Measurements from ENCODE around the gene PALB2.
"Not testable (repeated sequence)": the region's sequence is repeated elsewhere in the genome, so short reads cannot be mapped to it uniquely, and the experiment has no call there.

The PALB2 gene

DNA sequence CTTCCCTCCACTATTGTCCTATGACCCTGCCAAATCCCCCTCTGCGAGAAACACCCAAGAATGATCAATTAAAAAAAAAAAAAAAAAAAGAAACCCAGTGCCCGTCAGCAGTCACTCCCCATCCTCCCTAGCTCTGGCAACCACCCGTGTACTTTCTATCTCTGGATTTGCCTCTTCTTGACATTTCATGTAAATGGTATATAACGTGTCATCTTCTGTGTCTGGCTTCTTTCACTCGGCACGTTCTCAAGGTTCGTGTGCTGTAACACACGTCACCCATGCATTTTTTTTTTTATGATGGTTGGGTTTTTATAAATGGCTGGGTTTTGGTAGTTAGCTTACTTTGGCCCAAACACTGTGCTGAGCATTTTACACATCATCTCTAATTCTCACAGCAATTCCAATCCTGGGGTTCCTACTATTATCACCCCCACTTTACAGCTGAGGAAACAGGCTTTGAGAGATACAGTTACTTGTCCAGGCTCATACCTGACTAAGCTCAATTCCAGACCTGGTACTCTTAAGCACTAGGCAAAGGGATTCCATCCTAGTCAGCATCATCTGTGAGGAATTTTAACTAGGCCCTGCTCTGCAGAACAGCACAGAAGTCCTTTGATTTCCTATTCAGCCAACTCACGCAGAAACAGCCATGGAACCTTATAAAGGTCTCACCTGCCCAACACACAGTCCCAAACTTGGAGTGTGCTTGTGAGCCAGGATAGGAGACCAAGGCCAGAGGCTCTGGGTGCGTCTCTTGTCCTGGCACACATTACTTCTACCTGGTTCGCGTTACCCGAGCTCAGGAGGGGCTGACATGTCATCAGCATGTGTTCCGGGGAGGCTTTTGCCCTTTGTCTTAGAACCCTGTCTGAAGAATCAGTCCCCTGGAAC lies 56.7 kb downstream of the PALB2 start:
- DNase-seq (ENCODE audit: low read depth in 2 of 2), result no peak

DNA sequence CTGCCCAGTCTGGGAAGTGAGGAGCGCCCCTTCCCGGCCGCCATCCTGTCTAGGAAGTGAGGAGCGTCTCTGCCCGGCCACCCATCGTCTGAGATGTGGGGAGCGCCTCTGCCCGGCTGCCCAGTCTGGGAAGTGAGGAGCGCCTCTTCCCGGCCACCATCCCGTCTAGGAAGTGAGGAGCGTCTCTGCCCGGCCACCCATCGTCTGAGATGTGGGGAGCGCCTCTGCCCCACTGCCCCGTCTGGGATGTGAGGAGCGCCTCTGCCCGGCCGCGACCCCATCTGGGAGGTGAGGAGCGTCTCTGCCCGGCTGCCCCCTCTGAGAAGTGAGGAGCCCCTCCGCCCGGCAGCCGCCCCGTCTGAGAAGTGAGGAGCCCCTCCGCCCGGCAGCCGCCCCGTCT lies 57.8 kb downstream of the PALB2 start:
- DNase-seq (ENCODE audit: low read depth in 2 of 2), result not testable (repeated sequence)

DNA sequence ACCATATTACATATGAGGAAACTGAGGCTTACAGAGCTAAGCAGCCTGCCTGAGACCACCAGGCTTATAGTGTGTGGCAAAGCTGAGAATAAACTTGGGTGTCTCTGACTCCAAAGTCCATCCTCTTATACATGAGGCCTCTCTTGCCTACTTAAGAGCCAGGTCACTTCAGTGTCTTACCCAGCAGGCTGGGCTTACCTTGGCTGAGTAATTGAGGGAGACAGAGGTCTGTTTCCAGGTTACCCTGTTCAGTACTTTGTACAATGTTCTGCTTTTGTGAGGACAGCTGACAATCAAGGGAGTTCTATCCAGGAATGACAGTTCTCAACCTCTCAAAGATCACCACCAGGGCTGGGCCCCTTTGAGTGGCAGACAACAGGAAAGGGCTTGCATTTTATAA lies 59.3 kb downstream of the PALB2 start:
- no peak for DNase-seq (ENCODE audit: low read depth in 2 of 2)

- DNase-seq (ENCODE audit: low read depth in 2 of 2), result no peak
These were observed 60.7 kb downstream of the PALB2 start for GRCh38 chr16:23580391-23580790.

DNA sequence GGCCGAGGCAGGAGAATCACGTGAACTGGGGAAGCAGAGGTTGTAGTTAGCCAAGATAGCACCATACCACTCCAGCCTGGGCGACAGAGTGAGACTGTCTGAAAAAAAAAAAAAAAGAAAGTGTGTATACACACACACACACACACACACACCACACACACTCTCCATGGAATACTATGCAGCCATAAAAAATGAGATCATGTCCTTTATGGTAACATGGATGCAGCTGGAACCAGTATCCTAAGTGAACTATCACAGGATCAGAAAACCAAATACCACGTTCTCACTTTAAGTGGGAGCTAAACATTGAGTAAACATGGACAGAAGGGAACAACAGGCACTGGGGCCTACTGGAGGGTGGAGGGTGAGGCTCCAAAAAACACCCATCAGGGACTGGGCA lies 61.7 kb downstream of the PALB2 start:
- no peak for DNase-seq (ENCODE audit: low read depth in 2 of 2)

- DNase-seq (ENCODE audit: low read depth in 2 of 2), result no peak
These were observed 62.8 kb downstream of the PALB2 start for GRCh38 chr16:23578101-23578830.

- no peak for DNase-seq (ENCODE audit: low read depth in 2 of 2)
These were observed 63.6 kb downstream of the PALB2 start for GRCh38 chr16:23577493-23577892.

GRCh38 chr16:23575834-23576233 lies 65.3 kb downstream of the PALB2 start:
- no peak for DNase-seq (ENCODE audit: low read depth in 2 of 2)

- DNase-seq (ENCODE audit: low read depth in 2 of 2), result no peak
These were observed 67.3 kb downstream of the PALB2 start for GRCh38 chr16:23573817-23574216.

DNA sequence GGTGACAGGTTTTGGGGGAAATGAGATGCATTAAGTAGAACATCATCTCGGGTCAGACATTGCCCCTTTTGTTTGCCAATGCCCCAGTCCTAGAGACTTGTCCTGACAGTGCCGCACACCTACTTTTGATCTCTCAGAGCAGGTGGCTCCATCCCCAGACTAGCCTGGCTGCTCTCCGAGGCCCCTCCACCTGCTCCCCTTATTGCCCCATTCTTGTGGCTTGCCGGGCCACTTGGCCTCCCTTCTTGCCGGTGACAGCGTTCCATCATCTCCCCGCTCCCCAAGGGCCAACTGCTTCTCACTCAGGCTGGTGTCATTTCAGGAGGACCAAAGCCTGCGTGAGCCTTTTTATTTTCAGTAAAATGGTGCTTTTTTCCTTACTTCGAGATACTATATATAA lies 68.7 kb downstream of the PALB2 start:
- no peak for DNase-seq (ENCODE audit: low read depth in 2 of 2)

GRCh38 chr16:23571895-23572294 lies 69.2 kb downstream of the PALB2 start:
- DNase-seq (ENCODE audit: low read depth in 2 of 2), result no peak

GRCh38 chr16:23570992-23571632 lies 70.0 kb downstream of the PALB2 start:
- DNase-seq (ENCODE audit: low read depth in 2 of 2), result no peak

- no peak for DNase-seq (ENCODE audit: low read depth in 2 of 2)
These were observed 73.5 kb downstream of the PALB2 start for GRCh38 chr16:23567602-23568001.

- DNase-seq (ENCODE audit: low read depth in 2 of 2), result no peak
These were observed 74.4 kb downstream of the PALB2 start for GRCh38 chr16:23566724-23567123.

DNA sequence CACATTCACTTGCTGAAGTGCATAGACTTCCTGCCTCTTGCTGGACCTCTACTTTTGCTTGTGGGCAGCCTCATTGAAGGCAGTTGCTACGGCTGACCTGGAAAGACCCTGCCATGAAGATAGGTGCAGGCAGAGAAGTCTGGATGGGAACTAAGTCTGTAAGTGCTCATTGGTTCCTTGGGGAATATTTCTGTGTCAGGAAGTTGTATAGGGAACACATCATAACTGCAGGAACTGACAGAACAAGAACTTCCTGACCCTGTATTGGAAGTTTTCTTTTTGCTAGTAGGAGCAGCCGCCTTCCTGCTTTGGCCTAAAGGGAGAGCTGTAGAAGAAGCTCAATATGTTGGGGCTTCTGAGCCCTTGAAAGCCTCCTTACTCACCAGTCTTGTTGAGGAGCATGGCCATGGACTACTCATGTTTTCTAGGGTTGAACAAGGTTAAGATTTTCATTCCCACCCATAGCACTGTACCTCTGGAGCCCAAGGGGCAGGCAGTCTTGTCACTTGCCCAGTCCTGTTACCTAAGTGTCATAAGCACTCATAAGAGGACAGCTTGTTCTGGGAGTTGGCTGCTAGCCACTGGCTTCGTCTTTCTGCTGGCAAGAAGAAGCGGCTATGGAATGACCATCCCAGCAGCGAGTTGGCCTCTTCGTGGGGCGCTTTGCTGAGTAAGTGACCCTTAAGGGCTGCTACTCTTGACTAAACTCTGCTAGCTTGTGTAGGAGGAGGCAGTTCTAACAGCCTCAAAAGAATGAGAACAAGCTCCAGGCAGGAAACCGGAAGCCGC lies 76.3 kb downstream of the PALB2 start:
- no peak for DNase-seq (ENCODE audit: low read depth in 2 of 2)

GRCh38 chr16:23563186-23563585 lies 77.9 kb downstream of the PALB2 start:
- no peak for DNase-seq (ENCODE audit: low read depth in 2 of 2)

- DNase-seq (ENCODE audit: low read depth in 2 of 2), result no peak
These were observed 78.6 kb downstream of the PALB2 start for GRCh38 chr16:23562505-23562904.

DNA sequence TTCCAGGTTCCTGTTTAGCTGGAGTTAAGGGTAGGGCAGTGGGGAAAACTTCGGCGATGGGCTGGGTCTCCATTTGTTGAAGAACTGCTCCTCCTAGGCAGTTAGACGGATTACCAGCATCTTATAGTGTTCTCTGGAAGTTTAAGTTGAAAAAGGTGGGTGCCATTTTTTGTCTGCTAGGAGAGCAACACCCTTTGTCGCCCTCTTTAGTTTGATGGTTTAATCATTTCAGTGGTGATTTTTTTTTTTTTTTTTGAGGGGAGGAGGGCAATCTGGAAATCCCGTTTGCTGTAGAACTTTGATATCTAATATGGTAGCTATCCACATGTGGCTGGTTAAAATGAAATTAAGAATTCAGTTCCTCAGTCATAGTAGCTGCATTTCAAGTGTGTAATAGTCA lies 79.5 kb downstream of the PALB2 start:
- no peak for DNase-seq (ENCODE audit: low read depth in 2 of 2)

GRCh38 chr16:23557779-23558702 lies 83.1 kb downstream of the PALB2 start:
- no peak for DNase-seq (ENCODE audit: low read depth in 2 of 2)

DNA sequence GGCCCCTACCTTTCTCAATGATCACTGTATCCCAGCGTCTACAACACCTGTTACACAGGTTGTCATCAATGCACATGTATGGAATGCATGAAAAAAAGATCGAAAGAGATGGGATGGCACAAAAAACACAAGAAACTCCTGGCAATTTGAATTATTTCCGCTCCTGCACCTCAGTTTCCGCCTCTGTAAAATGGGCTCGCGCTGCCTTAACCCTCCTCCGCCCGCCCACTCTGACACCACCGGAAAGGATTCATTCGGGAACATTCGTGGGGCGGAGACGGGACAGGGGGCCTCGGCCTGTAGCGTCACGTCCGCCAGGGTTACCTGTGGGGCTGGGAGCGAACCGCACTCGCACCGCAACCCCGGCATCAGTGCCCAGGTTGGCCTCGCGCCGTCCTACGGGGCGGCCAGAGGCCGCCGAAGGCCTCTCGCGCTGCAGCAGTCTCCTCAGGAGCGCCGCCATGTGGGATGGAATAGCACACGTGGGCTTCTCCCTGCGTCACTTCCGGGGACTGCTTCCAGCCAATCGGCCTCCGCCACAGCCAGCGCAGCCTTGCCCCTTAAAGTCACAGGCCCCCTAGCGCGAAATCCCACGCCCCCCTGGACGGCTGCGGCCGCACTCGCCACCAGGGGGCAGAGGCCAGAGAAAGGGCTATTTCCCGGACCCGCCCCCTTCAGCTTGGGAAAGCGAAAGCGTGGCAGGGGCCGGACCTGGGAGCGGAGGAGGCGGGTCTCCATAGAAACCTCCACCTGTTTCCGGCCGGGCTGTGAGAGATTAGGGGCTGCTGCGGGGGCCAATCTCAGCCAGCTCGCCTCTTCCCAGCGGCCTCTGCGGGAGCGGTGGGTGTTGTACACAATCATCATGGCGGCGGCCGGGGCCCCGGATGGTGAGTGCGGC lies 84.0 kb downstream of the PALB2 start, which contains the start of the genes EARS2 and UBFD1:
Gene EARS2, minus strand, starts transcription at position 470 of the 898 bp plus-strand sequence. Its CDS starts 7 bp downstream, at position 463.
Gene UBFD1, plus strand, starts transcription at position 847 of the 898 bp plus-strand sequence. Its CDS starts 16 bp downstream, at position 863.
- peak; percentile 97 for DNase-seq (ENCODE audit: low read depth in 2 of 2)
